HepG2 (cell line): ENCODE data around the gene TNP2. TPM values are rescaled to one million over a fixed set of nuclear protein-coding genes. Genes with fewer than 3 reads are reported as not detected.

Experiments
- CAMTA2 ChIP-seq: sonication (generic); formaldehyde crosslinking; IDR thresholded peaks from 2 replicates; pipeline ENCODE4 v1.4.0; 2020; ENCODE audit warnings: mild to moderate bottlenecking, missing genetic modification reagents, borderline replicate concordance
- CBFB ChIP-seq: sonication (generic); formaldehyde crosslinking; IDR thresholded peaks from 2 replicates; pipeline ENCODE4 v1.4.0; 2020; ENCODE audit warnings: missing genetic modification reagents
- CTCF ChIP-seq: sonication (generic); formaldehyde crosslinking; IDR thresholded peaks from 2 replicates; pipeline ENCODE4 v1.5.0; 2020; ENCODE audit warnings: mild to moderate bottlenecking, missing genetic modification reagents, moderate library complexity
- HMG20B ChIP-seq: conservative IDR thresholded peaks from 2 replicates; pipeline ENCODE4 v1.6.1; 2016; ENCODE audit warnings: missing genetic modification reagents, missing compliant biosample characterization
- IRF9 ChIP-seq: sonication (generic); formaldehyde crosslinking; IDR thresholded peaks from 2 replicates; pipeline ENCODE4 v1.8.0; 2022; ENCODE audit warnings: missing genetic modification reagents, mild to moderate bottlenecking, borderline replicate concordance
- IRX3 ChIP-seq: sonication (generic); formaldehyde crosslinking; IDR thresholded peaks from 2 replicates; pipeline ENCODE4 v1.8.1; 2023; ENCODE audit warnings: mild to moderate bottlenecking, low read depth, missing genetic modification reagents, borderline replicate concordance
- MIER3 ChIP-seq: IDR thresholded peaks from 2 replicates; pipeline ENCODE4 v1.6.1; 2016; ENCODE audit warnings: missing compliant biosample characterization, borderline replicate concordance
- MLX ChIP-seq: IDR thresholded peaks from 2 replicates; pipeline ENCODE4 v1.6.1; 2016
- NR2F1 ChIP-seq, 2 experiments: fragments of 450-650 bp in 1 of 2; formaldehyde crosslinking in 1 of 2; IDR thresholded peaks; 2 replicates each; pipeline versions ENCODE4 v1.5.0 to v1.6.1; 2016 to 2020; ENCODE audit warnings: mild to moderate bottlenecking in 1 of 2, missing compliant biosample characterization in 1 of 2, missing genetic modification reagents in 1 of 2, moderate library complexity in 1 of 2
- NRL ChIP-seq: sonication (generic); formaldehyde crosslinking; IDR thresholded peaks from 2 replicates; pipeline ENCODE4 v1.5.0; 2020; ENCODE audit warnings: missing genetic modification reagents, mild to moderate bottlenecking, moderate library complexity, borderline replicate concordance
- RCOR2 ChIP-seq: IDR thresholded peaks from 2 replicates; pipeline ENCODE4 v1.6.1; 2016; ENCODE audit warnings: missing biosample characterization, missing genetic modification reagents
- RFXAP ChIP-seq: sonication (generic); formaldehyde crosslinking; IDR thresholded peaks from 2 replicates; pipeline ENCODE4 v1.4.0; 2020; ENCODE audit warnings: missing genetic modification reagents, borderline replicate concordance
- RORA ChIP-seq: sonication (generic); formaldehyde crosslinking; IDR thresholded peaks from 2 replicates; pipeline ENCODE4 v1.5.0; 2020; ENCODE audit warnings: mild to moderate bottlenecking, missing genetic modification reagents, moderate library complexity
- SCMH1 ChIP-seq: sonication (generic); formaldehyde crosslinking; IDR thresholded peaks from 2 replicates; pipeline ENCODE4 v1.9.0; 2021; ENCODE audit warnings: missing genetic modification reagents, mild to moderate bottlenecking, borderline replicate concordance
- TP53 ChIP-seq: sonication (generic); formaldehyde crosslinking; conservative IDR thresholded peaks from 2 replicates; pipeline ENCODE4 v1.4.0; 2020; ENCODE audit warnings: missing genetic modification reagents
- XRCC5 ChIP-seq: fragments of 200-400 bp; formaldehyde crosslinking; optimal IDR thresholded peaks from 2 replicates; pipeline ENCODE3; 2017; ENCODE audit warnings: mild to moderate bottlenecking, low read length
- ZBTB20 ChIP-seq: sonication (generic); formaldehyde crosslinking; IDR thresholded peaks from 2 replicates; pipeline ENCODE4 v1.8.1; 2023; ENCODE audit warnings: missing genetic modification reagents, low read depth, mild to moderate bottlenecking, borderline replicate concordance
- ZKSCAN8 ChIP-seq: IDR thresholded peaks from 2 replicates; pipeline ENCODE4 v1.6.1; 2016; ENCODE audit warnings: borderline replicate concordance, missing genetic modification reagents, missing compliant biosample characterization
- ZNF354B ChIP-seq: sonication (generic); formaldehyde crosslinking; IDR thresholded peaks from 2 replicates; pipeline ENCODE4 v1.8.0; 2022; ENCODE audit warnings: mild to moderate bottlenecking, missing genetic modification reagents
- ZNF564 ChIP-seq: sonication (generic); formaldehyde crosslinking; IDR thresholded peaks from 2 replicates; pipeline ENCODE4 v1.8.1; 2023; ENCODE audit warnings: mild to moderate bottlenecking, missing genetic modification reagents
- ZNF841 ChIP-seq: sonication (generic); formaldehyde crosslinking; IDR thresholded peaks from 2 replicates; pipeline ENCODE4 v1.8.1; 2023; ENCODE audit warnings: missing genetic modification reagents, borderline replicate concordance
- polyA plus RNA-seq, 8 experiments: library from polyadenylated mRNA; depleted of rRNA in 3 of 8; stranded (reverse) in 7 of 8; unstranded in 1 of 8; fragments of >200 nt; fragmentation: Illumina TruSeq in 4 of 8; extraction: Trizol in 4 of 8; gene quantifications; 2 replicates each; pipeline versions ENCODE4 v1.2.1 to v1.2.3, GENCODE V29; 2011 to 2016; ENCODE audit warnings: low read depth in 4 of 8, missing spikeins in 1 of 8, mixed read lengths in 1 of 8; ENCODE audit not compliant: insufficient read depth in 1 of 8
- total RNA-seq, 5 experiments: library from RNA; depleted of rRNA; stranded (reverse); fragments of >200 nt; fragmentation: Illumina TruSeq; extraction: Trizol; gene quantifications; 2 replicates each; pipeline ENCODE4 v1.2.3, GENCODE V29; 2016; ENCODE audit warnings: low read depth in 1 of 5
- TF ChIP-seq, protein P1 (sequence below): IDR thresholded peaks from 2 replicates; pipeline ENCODE4 v1.6.1; 2012; ENCODE audit warnings: inconsistent platforms
- TF ChIP-seq, protein P2 (sequence below), 2 experiments: fragments of 450-650 bp in 1 of 2; sonication (generic) in 1 of 2; formaldehyde crosslinking; IDR thresholded peaks; 2 replicates each; pipeline versions ENCODE4 v1.5.0 to v1.8.0; 2020 to 2022; ENCODE audit warnings: mild to moderate bottlenecking in 1 of 2, missing genetic modification reagents in 1 of 2

Gene TNP2
- total and polyA plus RNA-seq, 2 of the 13 experiments (the other 11 are each of a cell fraction or from before 2014, with no cell fraction given) = not detected

- TF ChIP-seq CTCF (CRISPR knock-in tag) (peak; percentile 29; the same call in 1 of the 2 replicates), NRL (CRISPR knock-in tag) (peak; percentile 90; the same call in 1 of the 2 replicates), SCMH1 (CRISPR knock-in tag) (no peak), MIER3 (CRISPR knock-in tag) (peak; percentile 80; the same call in 1 of the 2 replicates), MLX (CRISPR knock-in tag) (peak; percentile 9; the same call in 1 of the 2 replicates), CBFB (CRISPR knock-in tag) (no peak; the same call in 1 of the 2 replicates), XRCC5 (peak; percentile 40), RCOR2 (CRISPR knock-in tag) (0 out of 2 replicates have a peak, but pooled peaks have one; percentile 41), RFXAP (CRISPR knock-in tag) (no peak), ZNF564 (CRISPR knock-in tag) (peak; percentile 70; the same call in 1 of the 2 replicates), ZKSCAN8 (CRISPR knock-in tag) (no peak; the same call in 1 of the 2 replicates), IRF9 (CRISPR knock-in tag) (peak; percentile 88), HMG20B (CRISPR knock-in tag) (no peak), CAMTA2 (CRISPR knock-in tag) (peak; percentile 74), ZNF841 (no peak), IRX3 (CRISPR knock-in tag) (no peak), ZBTB20 (CRISPR knock-in tag) (peak; percentile 85; the same call in 1 of the 2 replicates), TP53 (CRISPR knock-in tag) (no peak), RORA (CRISPR knock-in tag) (no peak), NR2F1 (CRISPR knock-in tag; IDR thresholded peaks at IDR 0.05) (peak; percentile 65 to 78), ZNF354B (peak; percentile 64; the same call in 1 of the 2 replicates)
- TF ChIP-seq, protein P1, sequence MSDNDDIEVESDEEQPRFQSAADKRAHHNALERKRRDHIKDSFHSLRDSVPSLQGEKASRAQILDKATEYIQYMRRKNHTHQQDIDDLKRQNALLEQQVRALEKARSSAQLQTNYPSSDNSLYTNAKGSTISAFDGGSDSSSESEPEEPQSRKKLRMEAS = no peak; the same call in none of the 2 replicates
- TF ChIP-seq, protein P2, sequence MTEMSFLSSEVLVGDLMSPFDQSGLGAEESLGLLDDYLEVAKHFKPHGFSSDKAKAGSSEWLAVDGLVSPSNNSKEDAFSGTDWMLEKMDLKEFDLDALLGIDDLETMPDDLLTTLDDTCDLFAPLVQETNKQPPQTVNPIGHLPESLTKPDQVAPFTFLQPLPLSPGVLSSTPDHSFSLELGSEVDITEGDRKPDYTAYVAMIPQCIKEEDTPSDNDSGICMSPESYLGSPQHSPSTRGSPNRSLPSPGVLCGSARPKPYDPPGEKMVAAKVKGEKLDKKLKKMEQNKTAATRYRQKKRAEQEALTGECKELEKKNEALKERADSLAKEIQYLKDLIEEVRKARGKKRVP (CRISPR knock-in tag; IDR thresholded peaks at IDR 0.05) = peak in 1 of 2 experiments; percentile 23; a peak in 1 of 4 replicates
These were observed 39.6 kb upstream of the TNP2 start (continued) for GRCh38 chr16:11308493-11309283.
